Measurements from ENCODE around the gene ITGAD. TPM values are rescaled to one million over a fixed set of nuclear protein-coding genes. Genes with fewer than 3 reads are reported as not detected.

Gene ITGAD
- polyA plus RNA-seq, 12 donors: 0.15 to 1.5 (median 0.62) TPM; not detected in 2

GRCh38 chr16:31364421-31364820 lies 28.7 kb upstream of the ITGAD start:
- no peak for DNase-seq

- no peak for DNase-seq
Observed at GRCh38 chr16:31365131-31365865, 27.8 kb upstream of the ITGAD start.

- no peak for DNase-seq
Observed at GRCh38 chr16:31367853-31368252, 25.3 kb upstream of the ITGAD start.

- no peak for DNase-seq
Observed at GRCh38 chr16:31371008-31371407, 22.1 kb upstream of the ITGAD start.

GRCh38 chr16:31371619-31372484 lies 21.3 kb upstream of the ITGAD start:
- DNase-seq: no peak

GRCh38 chr16:31373235-31373634 lies 19.9 kb upstream of the ITGAD start:
- DNase-seq: no peak

GRCh38 chr16:31375231-31375630 lies 17.9 kb upstream of the ITGAD start:
- no peak for DNase-seq

- DNase-seq: no peak
Observed at GRCh38 chr16:31376705-31377104, 16.4 kb upstream of the ITGAD start.

- no peak for DNase-seq
Observed at GRCh38 chr16:31377210-31377903, 15.8 kb upstream of the ITGAD start.

GRCh38 chr16:31380201-31380600 lies 12.9 kb upstream of the ITGAD start:
- no peak for DNase-seq

GRCh38 chr16:31382485-31383161 lies 10.5 kb upstream of the ITGAD start:
- peak; percentile 16 for DNase-seq

GRCh38 chr16:31385680-31386079 lies 7.5 kb upstream of the ITGAD start:
- no peak for DNase-seq

GRCh38 chr16:31386157-31386984 lies 6.8 kb upstream of the ITGAD start:
- DNase-seq: no peak

GRCh38 chr16:31388535-31388934 lies 4.6 kb upstream of the ITGAD start:
- no peak for DNase-seq

- no peak for DNase-seq
Observed at GRCh38 chr16:31390504-31391041, 2.6 kb upstream of the ITGAD start.

GRCh38 chr16:31395647-31396046 lies 2.5 kb downstream of the ITGAD start:
- no peak for DNase-seq

GRCh38 chr16:31397096-31397660 lies 4.0 kb downstream of the ITGAD start:
- no peak for DNase-seq

- DNase-seq: no peak
Observed at GRCh38 chr16:31397701-31398100, 4.6 kb downstream of the ITGAD start.

GRCh38 chr16:31400191-31400590 lies 7.1 kb downstream of the ITGAD start:
- no peak for DNase-seq

GRCh38 chr16:31401436-31401835 lies 8.3 kb downstream of the ITGAD start:
- DNase-seq: no peak

Data from muscle of arm (tissue), 12 donors.